Fibroblast of skin of left biceps (primary cell): Measurements from ENCODE around the gene EPN3.

Experiments used
- DNase-seq, 2 experiments: peaks; one replicate each; pipeline ENCODE4 v3.0.0-alpha.2; 2013; ENCODE audit warnings: low read depth in 2 of 2

EPN3 gene

DNA sequence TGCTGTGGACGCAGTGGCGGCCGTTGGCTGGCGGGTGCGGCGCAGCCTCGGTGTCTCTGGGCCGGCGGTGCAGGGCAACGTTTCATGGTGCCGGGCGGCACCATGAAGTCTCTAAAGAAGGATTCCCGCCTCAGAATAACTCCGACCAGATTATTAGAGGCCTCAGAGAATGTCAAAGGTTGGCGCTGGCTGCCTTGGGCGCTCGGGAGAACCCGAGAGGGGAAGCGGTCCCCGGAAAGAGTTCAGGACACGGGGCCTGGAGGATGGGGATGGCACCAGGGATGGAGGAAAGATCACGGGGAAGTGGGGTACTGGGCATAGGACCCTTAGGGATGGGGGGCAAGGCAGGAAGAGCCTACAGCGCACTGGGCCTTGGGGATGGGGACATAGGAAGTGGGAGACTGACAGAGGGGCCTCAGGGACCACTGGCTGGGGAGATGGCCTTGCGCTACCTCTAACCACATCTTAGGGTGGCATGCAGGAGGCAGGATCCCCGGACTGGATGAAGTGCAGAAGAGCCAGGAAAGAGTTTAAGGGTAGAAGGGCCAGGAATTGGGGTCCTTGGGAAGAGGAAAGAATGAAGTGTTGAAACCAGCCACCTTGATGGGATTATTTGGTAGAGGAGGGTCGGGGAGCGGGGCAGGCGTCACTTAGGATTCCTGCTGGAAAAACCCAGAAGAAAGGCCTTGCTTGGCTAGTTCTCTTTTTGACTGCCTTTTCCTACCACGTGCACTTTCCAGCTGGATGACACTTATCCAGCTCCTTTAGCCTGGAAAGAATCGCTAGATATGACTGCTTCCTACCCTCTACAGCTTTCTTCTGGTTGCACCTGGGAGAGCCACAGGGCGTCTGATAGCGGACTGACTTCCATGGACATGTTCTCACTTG, 23.7 kb upstream of the EPN3 start:
- no peak for DNase-seq

GRCh38 chr17:50511058-50511457, 21.5 kb upstream of the EPN3 start:
- DNase-seq = no peak

- DNase-seq = no peak
These were observed 19.0 kb upstream of the EPN3 start for GRCh38 chr17:50513495-50513894.

- DNase-seq = no peak
These were observed 18.1 kb upstream of the EPN3 start for GRCh38 chr17:50514388-50514787.

DNA sequence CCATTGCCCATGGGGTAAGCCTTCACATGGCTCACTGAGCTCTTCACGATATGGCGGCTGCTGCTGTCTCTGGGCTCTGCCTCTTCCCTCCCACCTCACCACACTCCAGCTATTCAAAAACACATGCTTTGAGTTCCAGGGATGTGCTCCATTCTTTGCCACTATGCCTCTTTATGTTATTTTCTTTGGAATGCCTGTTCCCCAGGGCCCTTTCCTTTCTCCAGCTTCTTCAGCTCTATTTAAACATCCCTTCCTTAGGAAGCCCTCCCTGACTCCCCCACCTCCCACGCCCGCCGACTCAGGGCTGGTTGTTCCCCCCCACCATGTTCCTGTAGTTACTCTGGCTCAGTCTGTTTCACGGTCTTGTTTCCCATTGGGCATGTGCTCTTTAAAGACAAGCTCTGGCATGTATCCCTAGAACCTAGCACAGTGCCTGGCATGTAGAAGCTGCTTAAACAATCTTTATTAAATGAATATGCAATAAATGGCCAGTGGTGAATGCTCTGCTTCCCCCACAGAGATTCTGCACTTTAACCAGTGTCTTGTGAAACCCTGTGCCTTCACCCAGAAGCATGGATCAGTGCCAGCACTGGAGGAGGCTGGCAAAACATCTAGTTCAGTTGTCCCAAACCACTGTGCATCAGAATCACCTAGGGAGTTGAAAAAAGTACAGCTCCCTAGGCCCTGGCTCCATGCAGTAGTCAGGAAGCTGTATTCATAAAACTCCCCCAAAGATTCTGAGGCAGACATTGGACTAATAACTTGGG, 17.4 kb upstream of the EPN3 start:
- DNase-seq = no peak

GRCh38 chr17:50517011-50517410, 15.5 kb upstream of the EPN3 start:
- no peak for DNase-seq

GRCh38 chr17:50517504-50518383, 14.8 kb upstream of the EPN3 start:
- DNase-seq = no peak

DNA sequence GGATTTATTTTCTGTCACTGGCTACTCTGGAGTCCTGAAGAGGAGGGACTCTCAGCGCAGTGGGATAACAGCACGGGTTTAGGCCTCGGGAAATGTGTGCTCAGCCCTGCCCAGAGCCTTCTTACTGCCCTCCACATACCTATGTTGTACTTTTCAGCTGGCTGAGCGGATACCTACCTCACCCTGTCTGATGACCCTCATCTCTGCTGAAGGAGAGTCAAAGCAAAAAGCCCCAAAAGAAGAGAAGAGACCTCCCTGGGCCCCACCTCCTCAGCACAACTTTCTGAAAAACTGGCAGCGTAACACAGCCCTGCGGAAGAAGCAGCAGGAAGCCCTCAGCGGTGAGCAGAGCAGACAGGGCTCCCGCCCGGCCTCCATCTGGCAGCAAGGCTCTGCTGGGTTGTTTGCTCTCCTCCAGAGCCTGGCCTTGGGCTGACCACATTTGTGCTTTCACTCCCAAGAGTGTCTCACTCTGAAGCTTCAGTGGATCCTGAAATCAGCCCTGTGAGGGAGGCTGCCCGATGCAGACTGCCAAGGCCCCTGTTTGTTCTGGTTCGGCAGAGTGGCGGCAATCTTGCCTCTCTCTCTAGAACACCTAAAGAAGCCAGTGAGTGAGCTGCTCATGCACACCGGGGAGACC, 14.0 kb upstream of the EPN3 start:
- no peak for DNase-seq

DNA sequence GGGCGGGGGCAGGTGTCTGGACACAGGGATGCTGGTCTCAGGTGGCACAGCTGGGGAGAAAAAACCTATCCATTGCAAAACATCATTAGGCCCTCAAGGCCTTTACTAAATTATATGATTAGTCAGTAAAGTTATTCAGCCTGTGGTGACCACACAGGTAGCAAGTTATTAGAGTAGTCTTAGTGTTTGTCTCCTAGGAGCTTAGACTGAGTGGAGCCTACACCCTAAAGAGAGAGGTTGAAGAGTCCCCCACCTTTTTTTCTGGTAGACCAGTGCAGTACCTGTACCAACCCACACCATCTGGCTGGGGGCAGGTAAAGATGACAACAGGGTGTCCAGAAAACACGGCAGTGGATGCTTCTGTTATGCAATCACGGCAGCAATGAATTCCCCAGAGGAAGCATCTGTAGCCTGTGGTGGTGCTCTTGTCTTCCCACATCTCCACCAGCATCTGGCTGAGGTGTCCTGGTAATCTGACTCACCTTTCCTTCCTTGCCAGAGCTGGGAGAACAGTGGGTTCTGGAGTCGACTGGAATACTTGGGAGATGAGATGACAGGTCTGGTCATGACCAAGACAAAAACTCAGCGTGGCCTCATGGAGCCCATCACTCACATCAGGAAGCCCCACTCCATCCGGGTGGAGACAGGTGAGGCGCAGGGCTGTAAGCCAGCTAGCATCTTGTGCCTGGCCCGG, 13.2 kb upstream of the EPN3 start:
- DNase-seq = no peak

- DNase-seq = no peak
These were observed 12.1 kb upstream of the EPN3 start for GRCh38 chr17:50520483-50520882.

DNA sequence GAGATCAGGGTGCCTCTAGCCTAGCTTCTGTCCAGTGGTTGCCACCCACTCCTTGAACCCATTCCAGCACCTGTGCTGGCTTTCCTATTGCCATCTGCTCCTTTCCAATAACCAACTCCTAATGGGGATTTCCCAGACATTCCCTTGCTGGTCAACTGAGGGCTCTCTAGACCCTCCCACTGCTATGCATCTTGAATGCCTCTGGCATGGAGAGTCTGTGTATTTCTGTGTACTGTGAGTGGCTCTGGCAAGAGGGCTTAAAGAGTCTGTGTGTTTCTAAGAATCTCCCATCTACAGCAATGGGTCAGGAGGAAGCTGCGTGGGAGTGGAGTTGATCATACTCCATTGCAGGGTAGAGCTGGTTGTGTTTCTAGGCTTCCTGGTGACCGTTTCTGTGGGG, 11.0 kb upstream of the EPN3 start:
- DNase-seq = no peak

- DNase-seq = no peak
These were observed 9.8 kb upstream of the EPN3 start for GRCh38 chr17:50522766-50523165.

- DNase-seq = no peak
These were observed 9.3 kb upstream of the EPN3 start for GRCh38 chr17:50523208-50523607.

- no peak for DNase-seq
These were observed 7.7 kb upstream of the EPN3 start for GRCh38 chr17:50524838-50525237.

DNA sequence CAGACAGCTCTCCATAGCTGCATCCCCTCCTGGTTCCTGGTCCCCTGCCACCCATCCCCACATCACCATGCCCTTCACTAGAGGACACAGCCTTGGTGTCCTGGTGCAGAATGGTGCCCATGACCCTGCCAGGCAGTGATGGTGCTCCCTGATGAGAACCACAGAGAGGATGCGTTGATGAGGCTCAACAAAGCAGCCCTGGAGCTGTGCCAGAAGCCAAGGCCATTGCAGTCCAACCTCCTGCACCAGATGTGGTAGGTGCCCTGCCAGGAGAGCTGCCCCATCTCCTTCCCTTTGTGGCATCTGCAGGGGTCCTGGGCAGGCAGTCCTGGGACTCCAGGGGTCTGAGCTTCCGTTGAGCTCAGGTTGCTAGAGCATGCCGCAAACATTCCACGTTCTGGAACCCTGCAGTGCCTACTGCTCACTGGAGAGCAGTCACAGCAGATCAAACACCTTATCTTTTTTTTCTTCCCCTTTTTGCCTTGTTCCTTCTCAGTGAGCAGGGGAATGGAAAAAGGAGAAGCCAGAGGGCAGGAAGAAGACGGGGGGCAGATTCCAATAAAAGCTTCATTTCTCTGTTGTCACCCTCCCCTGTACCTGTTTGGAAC, 5.3 kb upstream of the EPN3 start:
- no peak for DNase-seq

DNA sequence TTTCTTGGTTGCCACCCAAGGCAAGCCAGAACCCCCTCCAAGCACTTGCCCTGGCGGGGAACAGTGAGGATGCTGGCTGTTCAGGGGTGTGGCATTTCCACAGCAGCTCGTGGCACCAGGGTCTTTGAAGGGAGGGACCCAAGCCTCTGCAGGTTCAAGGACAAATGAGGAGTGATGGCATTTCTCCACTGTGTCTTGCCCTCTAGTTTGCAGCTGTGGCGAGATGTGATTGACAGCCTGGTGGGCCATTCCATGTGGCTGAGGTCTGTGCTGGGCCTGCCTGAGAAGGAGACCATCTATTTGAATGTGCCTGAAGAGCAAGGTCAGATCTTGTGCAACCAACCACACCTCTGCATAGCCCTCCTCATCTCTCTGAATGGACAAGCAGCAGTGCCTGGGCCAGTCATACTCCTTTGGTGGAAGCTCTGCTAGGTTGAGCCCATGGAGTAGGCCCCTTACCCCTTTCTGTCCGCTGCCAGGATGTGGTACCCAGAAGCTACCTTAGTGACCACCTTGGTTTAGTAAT, 4.5 kb upstream of the EPN3 start:
- DNase-seq = no peak

GRCh38 chr17:50529849-50530248, 2.7 kb upstream of the EPN3 start:
- no peak for DNase-seq

DNA sequence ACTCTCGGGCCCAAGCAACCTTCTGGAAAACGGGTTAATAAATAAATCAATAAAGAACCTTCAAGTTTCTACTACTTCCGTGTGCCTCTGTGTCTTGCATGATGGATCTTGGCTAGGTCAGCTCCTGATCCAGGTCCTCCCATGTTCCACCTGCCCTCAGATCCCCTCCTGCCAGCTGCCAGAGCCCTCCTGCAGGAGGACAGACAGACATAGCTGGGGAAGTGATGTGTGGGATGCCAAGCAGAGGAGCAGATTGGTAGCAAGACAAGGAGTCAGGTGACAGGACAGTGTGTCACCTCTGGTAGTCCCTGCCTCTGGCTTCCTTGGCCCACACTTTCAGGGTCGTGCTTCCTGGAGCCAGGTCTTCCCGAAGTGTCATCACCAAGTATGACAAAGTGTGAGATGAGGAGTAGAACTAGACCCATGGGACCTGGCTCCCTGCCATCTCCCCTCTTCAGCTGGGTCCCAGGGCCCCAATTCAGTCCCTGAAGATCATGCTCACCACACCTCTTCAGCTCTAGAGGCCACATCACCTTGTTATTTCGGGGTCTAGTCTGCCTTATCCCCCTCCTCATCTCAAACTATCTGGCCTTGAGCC, 1.0 kb upstream of the EPN3 start:
- no peak for DNase-seq

DNA sequence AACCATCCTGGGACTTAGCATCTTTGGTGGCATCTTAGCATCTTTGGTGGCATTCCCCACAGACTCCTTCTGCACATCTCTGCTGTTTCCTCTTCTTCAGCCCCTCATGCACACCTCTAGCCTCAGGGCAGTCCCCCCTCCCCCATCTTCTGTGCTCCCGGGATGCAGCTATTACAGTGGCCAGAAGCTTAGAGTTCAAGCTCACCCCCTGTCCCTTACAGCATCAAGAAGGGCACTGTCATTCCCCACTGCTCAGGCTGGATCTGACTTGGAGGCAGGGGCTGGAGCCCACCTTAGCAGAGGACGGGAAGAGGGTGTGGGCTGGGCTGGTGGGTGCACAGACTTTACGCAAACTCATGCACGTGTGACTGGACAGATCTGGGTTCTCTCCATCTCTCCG, 650 bp downstream of the EPN3 start:
- DNase-seq = no peak

GRCh38 chr17:50533720-50534148, 1.2 kb downstream of the EPN3 start:
- peak; percentile 19 for DNase-seq
